CD4-positive, CD25-positive, alpha-beta regulatory T cell (primary cell): ENCODE data around the gene LRP3. TPM values are rescaled to one million over a fixed set of nuclear protein-coding genes. Genes with fewer than 3 reads are reported as not detected.

ENCODE experiments used
- ATAC-seq, 2 donors: fragments of 150-1000 bp; cut with Tn5 transposase; one replicate each; pipeline ENCODE4 v1.10.0; 2021; ENCODE audit warnings: low read depth in 2 of 2, moderate number of reproducible peaks in 2 of 2, moderate library complexity in 1 of 2
- DNase-seq, 3 donors: peaks; one replicate each; pipeline versions ENCODE4 v3.0.0 to v3.0.0-alpha.2; 2012 to 2022; ENCODE audit warnings: mixed read lengths in 1 of 3
- H3K27ac ChIP-seq: one replicate; pipeline ENCODE4 v1.7.0; 2013; ENCODE audit warnings: mild to moderate bottlenecking, low read length; ENCODE audit not compliant: insufficient read depth, poor library complexity, severe bottlenecking
- H3K27me3 ChIP-seq: one replicate; pipeline ENCODE4 v1.7.0; 2013; ENCODE audit warnings: low read length; ENCODE audit not compliant: control insufficient read depth, insufficient read depth
- H3K36me3 ChIP-seq: one replicate; pipeline ENCODE4 v1.7.0; 2013; ENCODE audit warnings: mild to moderate bottlenecking, low read length, moderate library complexity; ENCODE audit not compliant: control insufficient read depth, insufficient read depth
- H3K4me1 ChIP-seq: 2 replicates; pipeline ENCODE4 v1.7.0; 2013; ENCODE audit warnings: mild to moderate bottlenecking, low read length; ENCODE audit not compliant: insufficient read depth, control insufficient read depth, poor library complexity, severe bottlenecking
- H3K4me3 ChIP-seq: one replicate; pipeline ENCODE4 v1.7.0; 2013; ENCODE audit warnings: low read depth, mild to moderate bottlenecking, low read length, moderate library complexity
- H3K9me3 ChIP-seq, 2 experiments: 1 replicate in 1 of 2; 2 replicates in 1 of 2; pipeline ENCODE4 v1.7.0; 2013; ENCODE audit warnings: low read length in 2 of 2, mild to moderate bottlenecking in 1 of 2, moderate library complexity in 1 of 2; ENCODE audit not compliant: control insufficient read depth in 2 of 2
- H3K27ac Mint-ChIP-seq, 3 donors: one replicate each; pipeline ENCODE4 v1.8.0; 2020 to 2022; ENCODE audit warnings: mild to moderate bottlenecking in 3 of 3, mixed read lengths in 3 of 3, moderate library complexity in 2 of 3
- H3K27me3 Mint-ChIP-seq: one replicate; pipeline ENCODE4 v1.8.0; 2022; ENCODE audit warnings: mild to moderate bottlenecking, mixed read lengths
- H3K36me3 Mint-ChIP-seq: one replicate; pipeline ENCODE4 v1.8.0; 2020; ENCODE audit warnings: mixed read lengths
- H3K4me1 Mint-ChIP-seq, 4 donors: one replicate each; pipeline ENCODE4 v1.8.0; 2020 to 2022; ENCODE audit warnings: mixed read lengths in 4 of 4, mild to moderate bottlenecking in 1 of 4
- H3K4me3 Mint-ChIP-seq, 4 donors: one replicate each; pipeline ENCODE4 v1.8.0; 2020 to 2022; ENCODE audit warnings: mild to moderate bottlenecking in 4 of 4, mixed read lengths in 4 of 4, moderate library complexity in 3 of 4
- H3K9me3 Mint-ChIP-seq, 7 donors: one replicate each; pipeline ENCODE4 v1.8.0; 2020 to 2022; ENCODE audit warnings: mixed read lengths in 7 of 7, mild to moderate bottlenecking in 3 of 7, moderate library complexity in 2 of 7
- polyA plus RNA-seq, 4 donors: library from polyadenylated mRNA; unstranded; fragments of 300-500 nt; fragmentation: Illumina TruSeq; gene quantifications; one replicate each; pipeline ENCODE4 v1.2.3, GENCODE V29; 2021
- total RNA-seq: library from RNA; stranded (reverse); gene quantifications from one replicate; pipeline ENCODE4 v1.2.3, GENCODE V29; 2022

LRP3 gene
- total and polyA plus RNA-seq, 5 donors from 2014 or later: not detected

DNA sequence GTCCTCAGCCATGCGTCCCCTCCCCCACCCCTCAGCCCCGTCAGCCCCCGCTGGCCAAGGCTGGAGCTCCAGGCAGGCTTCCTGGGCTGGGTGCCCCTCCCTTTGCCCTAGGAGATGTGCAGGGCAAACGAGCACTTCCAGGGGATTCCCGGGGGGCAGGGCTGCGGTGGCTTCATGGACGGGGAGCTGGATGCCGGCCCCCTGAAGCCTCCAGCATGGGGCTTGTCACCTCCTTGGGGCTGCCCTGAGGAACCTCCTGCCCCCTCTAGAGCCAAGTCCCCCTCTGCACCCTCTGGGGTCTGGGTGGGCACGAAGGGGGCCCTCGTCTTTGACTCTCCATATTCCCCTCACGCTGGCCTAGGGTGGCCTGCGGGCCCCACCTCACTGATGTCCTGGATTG is 56.9 kb downstream of the LRP3 start:
- H3K4me1 Mint-ChIP-seq: no peaks in the 10 kb centered on the region

DNA sequence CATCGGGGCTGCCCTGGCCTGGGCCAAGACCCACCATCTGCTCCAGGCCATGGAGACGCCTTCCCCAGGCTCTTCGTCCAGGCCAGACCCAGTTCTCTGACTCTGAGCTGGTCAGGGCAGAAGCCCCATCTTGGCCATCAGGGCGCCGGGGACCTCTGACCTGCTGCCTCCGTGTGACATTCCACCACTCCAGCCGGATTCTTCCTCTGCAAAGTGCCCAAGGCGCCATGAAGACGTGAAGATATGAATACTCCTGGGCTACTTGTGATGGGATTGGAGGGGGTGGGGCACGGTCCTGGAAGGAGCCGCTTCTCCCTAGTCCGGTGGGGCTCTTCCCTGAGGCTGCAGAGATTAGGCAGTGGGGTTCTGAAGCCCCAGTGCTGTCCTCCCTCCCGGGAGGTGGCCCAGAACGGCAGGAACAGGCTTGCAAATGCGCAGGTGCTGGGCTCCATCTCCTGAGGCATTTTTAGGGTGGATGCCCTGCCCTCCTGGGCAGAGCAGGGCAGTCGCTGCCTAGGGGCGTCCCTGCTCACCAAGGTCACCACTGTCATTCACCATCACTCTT is 57.5 kb downstream of the LRP3 start:
- Mint-ChIP-seq H3K27ac (no peak overlapping the region), H3K4me3 (no peak overlapping the region), H3K36me3 (no peaks in the 10 kb centered on the region), H3K9me3 (peaks cover 0 to 2% (median 0%) of the 10 kb centered on the region in 7 donors), H3K4me1 (no peaks in the 10 kb centered on the region), H3K27me3 (peaks cover 4% of the 10 kb centered on the region)
- no peak for ATAC-seq
- Histone ChIP-seq H3K4me1 (no peaks in the 10 kb centered on the region), H3K4me3 (no peak overlapping the region), H3K36me3 (no peaks in the 10 kb centered on the region), H3K9me3 (no peaks in the 10 kb centered on the region), H3K27ac (no peak overlapping the region), H3K27me3 (no peaks in the 10 kb centered on the region)
- no peak for DNase-seq

More for the DNA sequence above, 56.9 kb downstream of the LRP3 start:
- Mint-ChIP-seq H3K27me3 (peaks cover 4% of the 10 kb centered on the region), H3K27ac (no peak overlapping the region), H3K4me3 (no peak overlapping the region), H3K9me3 (peaks cover 0 to 2% (median 0%) of the 10 kb centered on the region in 7 donors), H3K36me3 (no peaks in the 10 kb centered on the region)
- H3K36me3 ChIP-seq: no peaks in the 10 kb centered on the region
- no peaks in the 10 kb centered on the region for H3K4me1 ChIP-seq
- no peak for ATAC-seq
- no peaks in the 10 kb centered on the region for H3K27me3 ChIP-seq
- no peak overlapping the region for H3K27ac ChIP-seq
- H3K4me3 ChIP-seq: no peak overlapping the region
- no peak for DNase-seq
- H3K9me3 ChIP-seq: peaks cover 0 to 4% of the 10 kb centered on the region in 2 experiments

DNA sequence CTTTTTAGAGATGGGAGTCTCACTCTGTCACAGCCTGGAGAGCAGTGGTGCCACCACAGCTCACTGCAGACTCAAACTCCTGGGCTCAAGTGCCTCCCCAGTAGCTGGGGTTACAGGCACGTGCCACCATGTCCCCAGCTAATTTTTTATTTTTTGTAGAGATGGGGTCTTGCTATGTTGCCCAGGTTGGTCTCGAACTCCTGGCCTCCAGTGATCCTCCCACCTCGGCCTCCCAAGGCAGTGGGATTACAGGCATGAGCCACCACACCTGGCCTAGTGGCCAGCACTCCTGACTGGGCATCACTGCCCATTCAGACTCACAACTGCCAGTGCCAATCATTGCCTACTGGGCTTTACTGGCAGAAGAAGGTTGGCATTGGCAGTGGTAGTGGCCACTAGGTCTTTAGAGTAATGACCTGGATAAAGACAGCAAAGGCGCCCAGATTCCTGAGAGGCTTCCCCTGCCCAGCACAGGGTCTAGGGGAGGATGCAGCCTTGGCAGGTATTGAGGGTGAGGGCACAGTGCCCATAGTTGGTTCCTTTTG is 58.4 kb downstream of the LRP3 start:
- Histone ChIP-seq H3K4me3 (no peak overlapping the region), H3K36me3 (no peaks in the 10 kb centered on the region), H3K27ac (no peak overlapping the region), H3K9me3 (no peaks in the 10 kb centered on the region), H3K4me1 (no peaks in the 10 kb centered on the region), H3K27me3 (no peaks in the 10 kb centered on the region)
- H3K27ac Mint-ChIP-seq: no peak overlapping the region
- no peaks in the 10 kb centered on the region for H3K4me1 Mint-ChIP-seq
- peaks cover 0 to 2% (median 0%) of the 10 kb centered on the region in 7 donors for H3K9me3 Mint-ChIP-seq
- DNase-seq: no peak
- peaks cover 4% of the 10 kb centered on the region for H3K27me3 Mint-ChIP-seq
- no peak for ATAC-seq
- no peak overlapping the region for H3K4me3 Mint-ChIP-seq
- H3K36me3 Mint-ChIP-seq: no peaks in the 10 kb centered on the region

DNA sequence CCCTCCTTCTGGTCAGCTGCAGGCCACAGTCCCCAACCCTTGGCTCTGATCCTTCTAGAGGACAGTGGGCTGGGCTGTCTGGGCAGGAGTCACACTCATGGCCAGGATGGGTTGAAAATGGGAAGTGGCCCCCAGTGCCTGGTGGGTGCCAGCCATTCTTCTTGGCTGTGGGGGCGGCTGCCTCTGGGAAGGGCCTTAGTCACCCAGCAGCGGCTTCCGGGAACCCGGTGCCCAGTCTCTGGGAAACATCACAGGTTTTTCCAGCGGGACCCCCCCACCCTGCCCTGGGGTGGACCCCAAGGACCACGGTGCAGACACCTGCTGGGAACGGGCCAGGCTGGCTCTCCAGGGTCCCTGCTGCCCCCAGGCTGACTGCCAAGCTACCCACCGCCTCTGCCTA is 58.8 kb downstream of the LRP3 start:
- DNase-seq: no peak
- no peak overlapping the region for H3K27ac ChIP-seq
- ATAC-seq: no peak

DNA sequence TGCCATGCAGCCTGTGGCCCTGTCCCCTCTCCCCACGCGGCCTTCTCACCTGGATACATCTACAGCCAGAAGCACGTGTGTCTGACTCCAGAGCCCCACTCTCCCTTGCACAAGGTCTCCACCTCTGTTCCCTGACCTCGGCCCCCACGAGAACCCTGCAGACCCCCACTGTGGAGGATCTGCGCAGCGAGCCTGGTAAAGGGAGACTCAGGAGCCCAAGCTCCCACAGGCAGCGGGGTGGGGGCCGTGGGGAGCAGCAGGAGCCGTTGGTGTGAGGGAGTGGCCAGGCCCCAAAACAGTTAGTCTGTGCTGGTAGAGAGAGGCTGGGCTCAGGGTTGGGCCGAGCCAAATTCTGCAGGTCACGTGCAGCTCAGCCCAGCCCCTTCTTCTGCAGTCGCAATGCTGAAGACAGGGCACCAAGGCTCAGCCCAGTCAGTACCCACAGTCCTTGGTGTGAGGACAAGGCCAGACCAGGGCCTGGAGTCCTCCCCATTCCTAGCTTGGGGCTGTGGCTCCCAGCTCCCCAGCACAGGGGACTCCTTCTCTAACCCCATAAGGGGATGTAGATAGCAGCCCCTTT is 60.2 kb downstream of the LRP3 start:
- DNase-seq: no peak
- Mint-ChIP-seq H3K4me1 (no peaks in the 10 kb centered on the region), H3K27me3 (peaks cover 8% of the 10 kb centered on the region)

More for the DNA sequence above, 58.8 kb downstream of the LRP3 start:
- Histone ChIP-seq H3K9me3 (no peaks in the 10 kb centered on the region), H3K36me3 (no peaks in the 10 kb centered on the region), H3K4me1 (no peaks in the 10 kb centered on the region), H3K4me3 (no peak overlapping the region), H3K27me3 (no peaks in the 10 kb centered on the region)
- H3K9me3 Mint-ChIP-seq: peaks cover 0 to 2% (median 0%) of the 10 kb centered on the region in 7 donors
- no peaks in the 10 kb centered on the region for H3K36me3 Mint-ChIP-seq
- H3K4me3 Mint-ChIP-seq: no peak overlapping the region
- H3K27ac Mint-ChIP-seq: no peak overlapping the region
- peaks cover 4% of the 10 kb centered on the region for H3K27me3 Mint-ChIP-seq
- no peaks in the 10 kb centered on the region for H3K4me1 Mint-ChIP-seq

DNA sequence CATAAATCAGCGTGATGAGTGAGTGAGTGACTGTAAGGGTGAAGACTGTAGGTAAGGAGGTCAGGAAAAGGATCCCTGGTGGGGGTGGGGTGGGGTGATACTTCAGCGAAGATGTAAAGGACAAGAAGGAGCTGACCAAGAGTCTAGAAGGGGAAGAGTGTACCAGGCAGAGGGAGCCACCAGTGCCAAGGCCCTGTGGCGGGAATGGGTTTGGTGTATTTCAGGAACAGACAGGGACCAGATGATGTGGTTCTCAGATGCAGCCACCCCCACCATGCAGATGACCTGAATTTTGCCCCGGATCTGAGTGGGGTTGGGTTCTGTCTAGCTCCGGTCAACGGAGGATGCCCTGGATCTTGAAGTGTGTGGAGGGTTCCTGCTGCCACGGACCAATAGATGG is 61.7 kb downstream of the LRP3 start:
- H3K27ac Mint-ChIP-seq: no peak overlapping the region
- DNase-seq (no peak), ATAC-seq (no peak)
- H3K4me1 Mint-ChIP-seq: peaks cover 0 to 2% (median 1%) of the 10 kb centered on the region in 4 donors
- Histone ChIP-seq H3K4me1 (peaks cover 2% of the 10 kb centered on the region), H3K27me3 (no peaks in the 10 kb centered on the region), H3K36me3 (no peaks in the 10 kb centered on the region), H3K9me3 (no peaks in the 10 kb centered on the region), H3K27ac (no peak overlapping the region), H3K4me3 (no peak overlapping the region)
- H3K36me3 Mint-ChIP-seq: no peaks in the 10 kb centered on the region
- peaks cover 0 to 6% (median 0%) of the 10 kb centered on the region in 7 donors for H3K9me3 Mint-ChIP-seq
- H3K27me3 Mint-ChIP-seq: peaks cover 20% of the 10 kb centered on the region
- no peak overlapping the region for H3K4me3 Mint-ChIP-seq

More for the DNA sequence above, 60.2 kb downstream of the LRP3 start:
- Histone ChIP-seq H3K9me3 (no peaks in the 10 kb centered on the region), H3K27ac (no peak overlapping the region), H3K4me1 (no peaks in the 10 kb centered on the region), H3K4me3 (no peak overlapping the region), H3K27me3 (no peaks in the 10 kb centered on the region), H3K36me3 (no peaks in the 10 kb centered on the region)
- no peak for ATAC-seq
- H3K4me3 Mint-ChIP-seq: no peak overlapping the region
- H3K9me3 Mint-ChIP-seq: peaks cover 0 to 4% (median 0%) of the 10 kb centered on the region in 7 donors
- H3K36me3 Mint-ChIP-seq: no peaks in the 10 kb centered on the region
- H3K27ac Mint-ChIP-seq: no peak overlapping the region

DNA sequence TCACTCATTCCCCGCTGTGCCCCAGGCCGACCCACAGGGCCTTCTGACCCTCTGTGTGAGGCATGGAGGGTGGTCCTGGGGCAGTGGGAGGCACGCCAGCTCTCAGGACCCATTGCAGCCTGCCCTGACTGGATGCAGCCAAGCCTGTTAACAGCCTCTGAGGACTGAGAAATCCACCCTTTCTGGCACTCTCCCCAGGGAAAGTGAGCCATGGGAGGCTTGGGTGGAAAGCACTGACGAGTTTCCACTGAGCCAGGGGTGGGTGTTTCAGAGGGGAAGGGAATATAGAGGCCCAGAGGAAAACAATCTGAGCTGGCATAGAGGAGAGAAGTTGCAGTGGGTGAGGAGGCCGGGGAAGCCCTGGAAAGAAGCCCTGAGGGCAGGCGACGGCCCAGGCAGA is 62.1 kb downstream of the LRP3 start:
- Mint-ChIP-seq H3K4me1 (peaks cover 0 to 4% (median 4%) of the 10 kb centered on the region in 4 donors), H3K27ac (no peak overlapping the region), H3K4me3 (no peak overlapping the region), H3K36me3 (no peaks in the 10 kb centered on the region), H3K9me3 (peaks cover 0 to 6% (median 0%) of the 10 kb centered on the region in 7 donors), H3K27me3 (peaks cover 22% of the 10 kb centered on the region)
- Histone ChIP-seq H3K36me3 (no peaks in the 10 kb centered on the region), H3K4me1 (peaks cover 7% of the 10 kb centered on the region), H3K27me3 (no peaks in the 10 kb centered on the region), H3K27ac (no peak overlapping the region), H3K4me3 (no peak overlapping the region), H3K9me3 (no peaks in the 10 kb centered on the region)
- ATAC-seq (no peak), DNase-seq (no peak)

DNA sequence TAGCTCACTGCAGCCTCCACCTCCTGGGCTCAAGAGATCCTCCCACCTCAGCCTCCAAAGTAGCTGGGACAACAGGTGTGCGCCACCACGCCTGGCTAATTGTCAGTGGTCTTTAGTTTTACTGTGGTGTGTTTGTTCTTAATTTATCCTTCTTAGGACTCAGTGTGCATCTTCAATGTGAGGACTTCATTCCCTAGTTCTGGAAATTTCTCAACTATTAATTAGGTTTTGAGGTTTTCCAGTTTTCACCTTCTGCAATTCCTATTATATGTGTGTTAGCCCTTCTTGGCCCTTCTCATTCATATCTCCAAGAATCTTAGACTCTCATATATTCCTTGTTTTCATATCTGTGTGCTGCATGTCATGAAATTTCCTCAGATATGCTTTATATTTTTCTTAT is 63.7 kb downstream of the LRP3 start:
- ATAC-seq: no peak

More for the DNA sequence above, 63.7 kb downstream of the LRP3 start:
- Histone ChIP-seq H3K9me3 (no peaks in the 10 kb centered on the region), H3K27me3 (no peaks in the 10 kb centered on the region), H3K36me3 (no peaks in the 10 kb centered on the region), H3K4me1 (peaks cover 10% of the 10 kb centered on the region), H3K27ac (no peak overlapping the region), H3K4me3 (no peak overlapping the region)
- Mint-ChIP-seq H3K9me3 (peaks cover 0 to 8% (median 0%) of the 10 kb centered on the region in 7 donors), H3K36me3 (no peaks in the 10 kb centered on the region), H3K27me3 (peaks cover 22% of the 10 kb centered on the region), H3K4me3 (no peak overlapping the region), H3K4me1 (peaks cover 0 to 16% (median 4%) of the 10 kb centered on the region in 4 donors), H3K27ac (no peak overlapping the region)
- DNase-seq: no peak
